K562 (cell line): ENCODE measurements around the gene NXF1. TPM values are rescaled to one million over a fixed set of nuclear protein-coding genes. Genes with fewer than 3 reads are reported as not detected.

Source experiments
- ATAC-seq: fragments of 200-7000 bp; cut with Tn5 transposase; 3 replicates; pipeline ENCODE4 v1.9.1; 2020; ENCODE audit warnings: moderate library complexity
- BruUV-seq: library from RNA; stranded (reverse); fragments of 400-500 nt; replicated peaks from 2 replicates; lab custom pipeline; 2021; lab: Mats Ljungman, UMichigan
- CTCF ChIA-PET: fragments of 300-600 bp; formaldehyde crosslinking; extraction: SDS; loops from one replicate; lab custom pipeline; 2021; ENCODE audit warnings: low intra/inter-chr PET ratio; lab: Yijun Ruan, JAX
- POLR2A ChIA-PET: fragments of 300-600, 350-650 bp; sonication (Branson Sonifier 250); formaldehyde crosslinking; extraction: SDS; loops from one replicate; lab custom pipeline; 2021; ENCODE audit warnings: antibody characterized with exemption, inconsistent platforms; lab: Yijun Ruan, JAX
- DNase-seq, 4 experiments: peaks; one replicate each; pipeline versions ENCODE4 v3.0.0 to v3.0.0-alpha.2; 2011 to 2018; ENCODE audit warnings: low spot score in 3 of 4, mixed read lengths in 3 of 4; ENCODE audit errors: extremely low read depth in 1 of 4
- FAIRE-seq: peaks from 2 replicates; lab custom pipeline; 2011; peaks lifted over from hg19 to GRCh38; lab: Jason Lieb, UNC
- H2AFZ ChIP-seq: 2 replicates; pipeline ENCODE4 v1.6.0; 2011; ENCODE audit warnings: low read depth, low read length, control low read depth, inconsistent platforms
- H3K27ac ChIP-seq: fragments of 200-600 bp; 3 replicates; pipeline ENCODE4 v1.8.0; 2011; ENCODE audit warnings: low read depth, mild to moderate bottlenecking, control low read depth, inconsistent platforms, low read length, moderate library complexity, mixed read lengths; ENCODE audit errors: extremely low read depth
- H3K27me3 ChIP-seq, 2 experiments: fragments of 300-600 bp in 1 of 2; 2 replicates in 1 of 2; 3 replicates in 1 of 2; pipeline versions ENCODE4 v1.6.0 to v1.8.0; 2011; ENCODE audit warnings: inconsistent platforms in 2 of 2, low read length in 2 of 2, mild to moderate bottlenecking in 1 of 2, mixed read lengths in 1 of 2, moderate library complexity in 1 of 2; ENCODE audit not compliant: control insufficient read depth in 2 of 2, insufficient read depth in 2 of 2
- H3K36me3 ChIP-seq: fragments of 300-600 bp; 3 replicates; pipeline ENCODE4 v1.8.0; 2011; ENCODE audit warnings: mild to moderate bottlenecking, low read length, inconsistent platforms; ENCODE audit not compliant: control insufficient read depth, insufficient read depth
- H3K4me1 ChIP-seq, 2 experiments: fragments of 200-600 bp in 1 of 2; replicated peaks in 1 of 2; 2 replicates in 1 of 2; 3 replicates in 1 of 2; pipeline versions ENCODE4 v1.5.1 to v1.8.0; 2011; ENCODE audit warnings: inconsistent platforms in 2 of 2, low read length in 2 of 2, mild to moderate bottlenecking in 1 of 2, mixed read lengths in 1 of 2, moderate library complexity in 1 of 2; ENCODE audit not compliant: control insufficient read depth in 2 of 2, insufficient read depth in 2 of 2
- H3K4me2 ChIP-seq: 2 replicates; pipeline ENCODE4 v1.6.1; 2011; ENCODE audit warnings: low read length, control low read depth, inconsistent platforms, mixed read lengths; ENCODE audit not compliant: insufficient read depth
- H3K4me3 ChIP-seq: fragments of 200-600 bp; sonication (generic), shearing (Covaris generic); 2 replicates; pipeline ENCODE4 v1.5.1; 2016; ENCODE audit warnings: control low read depth, inconsistent platforms
- H3K79me2 ChIP-seq: fragments of 200-600 bp; 3 replicates; pipeline ENCODE4 v1.8.0; 2011; ENCODE audit warnings: low read length, inconsistent platforms; ENCODE audit not compliant: control insufficient read depth, insufficient read depth
- H3K9ac ChIP-seq, 2 experiments: 2 replicates each; pipeline versions ENCODE4 v1.6.0 to v1.6.1; 2011; ENCODE audit warnings: low read depth in 2 of 2, low read length in 2 of 2, control low read depth in 1 of 2, inconsistent platforms in 1 of 2, mild to moderate bottlenecking in 1 of 2, mixed read lengths in 1 of 2; ENCODE audit not compliant: insufficient read depth in 1 of 2
- H3K9me1 ChIP-seq: one replicate; pipeline ENCODE4 v1.6.0; 2011; ENCODE audit warnings: inconsistent platforms, mild to moderate bottlenecking, low read length, moderate library complexity; ENCODE audit not compliant: control insufficient read depth, insufficient read depth
- H3K9me3 ChIP-seq: replicated peaks from 2 replicates; pipeline ENCODE4 v1.5.1; 2011; ENCODE audit warnings: low read depth, low read length, inconsistent platforms; ENCODE audit not compliant: control insufficient read depth, insufficient read depth
- H4K20me1 ChIP-seq: replicated peaks from 2 replicates; pipeline ENCODE4 v1.6.1; 2011; ENCODE audit warnings: low read length, inconsistent platforms, mixed read lengths; ENCODE audit not compliant: control insufficient read depth, insufficient read depth
- BCOR ChIP-seq: fragments of 450-650 bp; IDR thresholded peaks from 2 replicates; pipeline ENCODE4 v1.6.1; 2016
- CBX3 ChIP-seq, 2 experiments: IDR thresholded peaks; 1 replicate in 1 of 2; 2 replicates in 1 of 2; pipeline ENCODE4 v1.6.1; 2012; ENCODE audit warnings: inconsistent platforms in 2 of 2, low read length in 2 of 2, borderline replicate concordance in 1 of 2, control low read depth in 1 of 2
- CHD2 ChIP-seq: IDR thresholded peaks from 2 replicates; pipeline ENCODE4 v1.6.1; 2011; ENCODE audit warnings: low read depth, low read length
- CTBP1 ChIP-seq: fragments of 450-650 bp; IDR thresholded peaks from 2 replicates; pipeline ENCODE4 v1.6.1; 2016; ENCODE audit warnings: borderline replicate concordance
- ESRRB ChIP-seq: fragments of 250-450 bp; sonication (Bioruptor Pico); IDR thresholded peaks from 2 replicates; pipeline ENCODE4 v1.5.0; 2020; ENCODE audit warnings: mild to moderate bottlenecking, moderate library complexity, borderline replicate concordance
- ETV6 ChIP-seq, 3 experiments: fragments of 150-350 bp in 1 of 3; sonication (generic) in 1 of 3; formaldehyde crosslinking in 1 of 3; IDR thresholded peaks; 2 replicates each; pipeline versions ENCODE4 v1.6.1 to v1.8.0; 2014 to 2022; ENCODE audit warnings: borderline replicate concordance in 2 of 3, low read depth in 2 of 3, antibody characterized with exemption in 1 of 3, low read length in 1 of 3, mild to moderate bottlenecking in 1 of 3, missing genetic modification reagents in 1 of 3
- GTF2F1 ChIP-seq: IDR thresholded peaks from 2 replicates; pipeline ENCODE4 v1.6.1; 2011; ENCODE audit warnings: low read depth, low read length, improper control_type of control experiment
- ID3 ChIP-seq, 2 experiments: fragments of 250-450 bp in 1 of 2; fragments of 450-650 bp in 1 of 2; sonication (Bioruptor Pico) in 1 of 2; IDR thresholded peaks; 2 replicates each; pipeline versions ENCODE4 v1.6.1 to v1.8.0; 2016 to 2021; ENCODE audit warnings: mild to moderate bottlenecking in 2 of 2, moderate library complexity in 2 of 2, missing compliant biosample characterization in 1 of 2, missing genetic modification characterization in 1 of 2
- MEF2A ChIP-seq: IDR thresholded peaks from 2 replicates; pipeline ENCODE4 v1.6.1; 2011; ENCODE audit warnings: low read depth, mild to moderate bottlenecking, low read length, moderate library complexity; ENCODE audit not compliant: control insufficient read depth
- POU5F1 ChIP-seq: fragments of 150-350 bp; IDR thresholded peaks from 2 replicates; pipeline ENCODE4 v1.6.1; 2014; ENCODE audit warnings: borderline replicate concordance, low read length, low read depth, mild to moderate bottlenecking; ENCODE audit not compliant: partially characterized antibody
- RBBP5 ChIP-seq: fragments of 200-600 bp; sonication (generic); IDR thresholded peaks from 2 replicates; pipeline ENCODE4 v1.6.1; 2012; ENCODE audit warnings: borderline replicate concordance, mild to moderate bottlenecking, low read length, control low read depth, inconsistent platforms; ENCODE audit not compliant: insufficient read depth, poor library complexity, severe bottlenecking
- RBM25 ChIP-seq: fragments of 200-400 bp; formaldehyde crosslinking; IDR thresholded peaks from 2 replicates; pipeline ENCODE4 v1.6.1; 2018; ENCODE audit warnings: low read length, low read depth, moderate library complexity; ENCODE audit not compliant: severe bottlenecking
- TAF7 ChIP-seq: fragments of 450-650 bp; IDR thresholded peaks from 2 replicates; pipeline ENCODE4 v1.6.1; 2016; ENCODE audit warnings: missing genetic modification characterization, missing compliant biosample characterization
- XRCC4 ChIP-seq: IDR thresholded peaks from one replicate; pipeline ENCODE4 v1.6.1; 2011; ENCODE audit not compliant: insufficient read depth, insufficient read length; ENCODE audit errors: extremely low read depth
- XRCC5 ChIP-seq: fragments of 200-400 bp; formaldehyde crosslinking; IDR thresholded peaks from 2 replicates; pipeline ENCODE4 v1.6.1; 2017; ENCODE audit warnings: low read depth, mild to moderate bottlenecking, low read length
- WGBS: fragments of 100-300 bp; shearing (Covaris generic); methylation state at CpG from one replicate; pipeline ENCODE4 v1.1.6; 2016; ENCODE audit warnings: low coverage, mixed read lengths; ENCODE audit not compliant: insufficient coverage; ENCODE audit errors: missing lambda C conversion rate; 5-methylcytosine and 5-hydroxymethylcytosine counted together
- in situ Hi-C: fragments of 300-500 bp; cut with MboI; formaldehyde crosslinking; loops from 4 replicates; pipeline ENCODE4 v1.15.0; 2018; ENCODE audit warnings: inconsistent platforms, mixed read lengths
- intact Hi-C: fragments of 100-400 bp; cut with micrococcal nuclease; formaldehyde crosslinking; loops from 2 replicates; pipeline ENCODE4 v1.14.2; 2022
- polyA plus RNA-seq, 8 experiments: library from polyadenylated mRNA; depleted of rRNA in 4 of 8; stranded (reverse) in 5 of 8; unstranded in 3 of 8; fragments of >200 nt; fragmentation: Nextera tagmentation in 2 of 8; fragmentation: Illumina TruSeq in 1 of 8; extraction: Ambion mirVana in 2 of 8; extraction: Trizol in 1 of 8; gene quantifications; 2 replicates each; pipeline versions ENCODE4 v1.2.1 to v1.2.3, GENCODE V29; 2011 to 2014; ENCODE audit warnings: inconsistent platforms in 1 of 8, missing spikeins in 1 of 8
- total RNA-seq, 7 experiments: library from RNA; depleted of rRNA in 6 of 7; stranded (reverse); fragments of >200 nt in 6 of 7; fragmentation: Illumina TruSeq in 2 of 7; extraction: Trizol in 2 of 7; gene quantifications; 2 replicates each; pipeline versions ENCODE4 v1.2.1 to v1.2.3, GENCODE V29; 2011 to 2021; ENCODE audit warnings: low replicate concordance in 1 of 7

NXF1 gene
- total and polyA plus RNA-seq, 9 of the 15 experiments (the other 6 are each of a cell fraction or from before 2014, with no cell fraction given), result 18.1 to 98.3 (median 35.8) TPM

- no peak for TF ChIP-seq TAF7 (tag)
- 0 out of 3 replicates have a peak, but pooled peaks of 1 of the 2 experiments have one; percentile 11 for TF ChIP-seq CBX3 (IDR thresholded peaks at IDR 0.05; ENCODE audit: borderline replicate concordance in 1 of 2, low read length in 2 of 2)
- TF ChIP-seq XRCC4, result no peak
- TF ChIP-seq ETV6 (IDR thresholded peaks at IDR 0.05; ENCODE audit: borderline replicate concordance in 1 of 2, low read depth in 2 of 2, low read length in 1 of 2), result peak in 1 of 2 experiments; percentile 28; a peak in 1 of 4 replicates
- no peak for TF ChIP-seq ETV6 (CRISPR knock-in tag; IDR thresholded peaks at IDR 0.05; ENCODE audit: borderline replicate concordance)
- peak; percentile 44; the same call in 1 of the 2 replicates for TF ChIP-seq CTBP1
- peak; percentile 19; the same call in 1 of the 2 replicates for TF ChIP-seq MEF2A
- TF ChIP-seq CHD2, result peak; percentile 8; the same call in 1 of the 2 replicates
Measured at GRCh38 chr11:62850911-62851806, 45.9 kb upstream of the NXF1 start (continued).

- H3K9me1 ChIP-seq, result no peaks in the 10 kb centered on the region
- H3K4me2 ChIP-seq, result no peak overlapping the region
- ChIA-PET CTCF (no interaction called here), POLR2A (interaction anchor here (6.3 kb wide), 1 partner anchor 6 kb away, joined by 100 read pairs; no protein-coding TSS in a partner anchor)
- no peaks in the 10 kb centered on the region; the same call in 1 of the 2 replicates for H3K9me3 ChIP-seq
- FAIRE-seq (no peak), ATAC-seq (no peak), DNase-seq (no peak)
- H4K20me1 ChIP-seq, result peaks cover 17% of the 10 kb centered on the region
- peaks cover 0 to 7% of the 10 kb centered on the region in 2 experiments; a peak in 2 of 5 replicates for H3K4me1 ChIP-seq
- peaks cover 15% of the 10 kb centered on the region for H3K36me3 ChIP-seq
- 42% methylated on average over 1 of the region's 1 CpG for WGBS
- H2AFZ ChIP-seq, result no peak overlapping the region
- no peak overlapping the region for H3K4me3 ChIP-seq
- no peak overlapping the region for H3K27ac ChIP-seq
- no TSS peak for BruUV-seq
- no peak overlapping the region for H3K9ac ChIP-seq
- peaks cover 14% of the 10 kb centered on the region for H3K79me2 ChIP-seq
- intact Hi-C loops, result loop anchor here (10.0 kb wide), 1 partner anchor 123 kb away; the partner anchor contains the start of genes HNRNPUL2 and TTC9C
- no peaks in the 10 kb centered on the region for H3K27me3 ChIP-seq
- in situ Hi-C loops, result no loop called here
- TF ChIP-seq GTF2F1 (no peak), RBM25 (peak; percentile 12), XRCC5 (no peak), RBBP5 (no peak), BCOR (peak; percentile 51), ESRRB (CRISPR knock-in tag) (no peak), POU5F1 (no peak), ID3 (CRISPR knock-in tag; IDR thresholded peaks at IDR 0.05) (no peak), ID3 (tag; IDR thresholded peaks at IDR 0.05) (no peak)
Measured at GRCh38 chr11:62847767-62848314, 42.6 kb upstream of the NXF1 start.
